Cardiac muscle cell (in vitro differentiated cells and primary cell): ENCODE results near the gene DTWD2. TPM values are rescaled to one million over a fixed set of nuclear protein-coding genes. Genes with fewer than 3 reads are reported as not detected.
"Not testable (repeated sequence)": the region's sequence is repeated elsewhere in the genome, so short reads cannot be mapped to it uniquely, and the experiment has no call there.

Experiments used
- DNase-seq, 2 donors: peaks; one replicate each; pipeline versions ENCODE4 v3.0.0 to v3.0.0-alpha.2; 2010 to 2017; ENCODE audit warnings: low read depth in 1 of 2, low spot score in 1 of 2
- H3K27ac ChIP-seq: fragments of 200-600 bp; sonication (generic); 2 replicates; pipeline ENCODE4 v1.5.1; 2016
- H3K27me3 ChIP-seq: fragments of 200-600 bp; sonication (generic); 2 replicates; pipeline ENCODE4 v1.6.0; 2016; ENCODE audit warnings: control low read depth
- H3K36me3 ChIP-seq: fragments of 200-600 bp; sonication (generic); 2 replicates; pipeline ENCODE4 v1.5.1; 2016; ENCODE audit warnings: control low read depth
- H3K4me1 ChIP-seq: fragments of 200-600 bp; sonication (generic); 2 replicates; pipeline ENCODE4 v1.8.1; 2017; ENCODE audit warnings: low read depth, mild to moderate bottlenecking, mixed run types
- H3K4me3 ChIP-seq: fragments of 200-600 bp; sonication (generic); 2 replicates; pipeline ENCODE4 v1.5.1; 2016; ENCODE audit warnings: mild to moderate bottlenecking
- H3K9me3 ChIP-seq: fragments of 200-600 bp; sonication (generic); 2 replicates; pipeline ENCODE4 v1.5.1; 2017; ENCODE audit warnings: low read depth, mild to moderate bottlenecking, control low read depth
- CTCF ChIP-seq: IDR thresholded peaks from 2 replicates; pipeline ENCODE4 v1.5.1; 2012; ENCODE audit warnings: low read depth, mild to moderate bottlenecking, low read length
- polyA plus RNA-seq: library from polyadenylated mRNA; unstranded; fragments of >200 nt; fragmentation: Nextera tagmentation; extraction: Ambion mirVana; gene quantifications from 2 replicates; pipeline ENCODE4 v1.2.1, GENCODE V29; 2016
- total RNA-seq: library from RNA; depleted of rRNA; stranded (reverse); fragments of >200 nt; gene quantifications from 2 replicates; pipeline ENCODE4 v1.2.3, GENCODE V29; 2016

The DTWD2 gene
- total and polyA plus RNA-seq, 2 experiments from 2014 or later: 6.5 to 30.7 TPM

DNA sequence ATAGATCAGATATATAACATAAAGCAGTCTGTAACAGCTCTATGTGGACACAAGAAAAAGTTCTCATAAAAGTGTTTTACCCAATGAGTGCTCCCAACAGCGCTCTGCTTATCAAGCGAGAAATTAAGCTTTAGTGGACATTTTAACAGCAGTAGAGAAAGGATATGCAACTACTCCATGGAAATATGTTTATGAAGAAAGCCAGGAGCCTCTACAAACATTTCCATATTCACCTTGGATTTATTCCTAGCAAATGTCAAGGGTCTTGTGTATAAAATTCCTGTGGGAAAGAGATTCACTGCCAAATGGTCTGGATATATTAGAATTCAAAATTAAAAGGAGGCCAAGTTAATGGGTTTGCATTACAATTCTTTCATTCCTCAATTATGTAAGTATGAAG lies 66.5 kb downstream of the DTWD2 start:
- H3K27ac ChIP-seq: no peak overlapping the region

DNA sequence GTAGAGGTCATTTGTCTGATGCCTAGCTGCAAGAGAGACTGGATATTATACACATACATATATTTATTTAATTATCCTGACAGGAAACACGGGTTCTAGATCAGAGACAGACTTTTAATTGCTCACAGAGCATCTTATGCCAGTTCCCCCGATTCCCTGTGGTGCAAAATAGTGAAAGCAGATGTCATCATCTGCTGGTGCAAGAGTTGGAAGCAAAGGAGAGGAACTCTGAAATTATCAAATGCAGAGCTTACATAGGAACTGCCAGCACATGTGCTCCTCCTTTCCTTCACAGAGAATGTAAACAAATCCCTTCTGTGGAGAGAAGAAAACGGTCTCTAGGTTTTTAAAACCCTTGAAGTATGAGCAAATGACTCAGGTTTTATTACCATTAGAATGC lies 69.3 kb downstream of the DTWD2 start:
- Histone ChIP-seq H3K36me3 (no peaks in the 10 kb centered on the region), H3K4me3 (no peak overlapping the region), H3K27ac (no peak overlapping the region), H3K4me1 (no peaks in the 10 kb centered on the region), H3K9me3 (no peaks in the 10 kb centered on the region), H3K27me3 (no peaks in the 10 kb centered on the region)
- no peak for TF ChIP-seq CTCF
- no peak for DNase-seq

More for the DNA sequence above, 66.5 kb downstream of the DTWD2 start:
- DNase-seq: no peak
- Histone ChIP-seq H3K4me3 (no peak overlapping the region), H3K9me3 (no peaks in the 10 kb centered on the region), H3K4me1 (no peaks in the 10 kb centered on the region), H3K27me3 (no peaks in the 10 kb centered on the region), H3K36me3 (no peaks in the 10 kb centered on the region)
- TF ChIP-seq CTCF: no peak

DNA sequence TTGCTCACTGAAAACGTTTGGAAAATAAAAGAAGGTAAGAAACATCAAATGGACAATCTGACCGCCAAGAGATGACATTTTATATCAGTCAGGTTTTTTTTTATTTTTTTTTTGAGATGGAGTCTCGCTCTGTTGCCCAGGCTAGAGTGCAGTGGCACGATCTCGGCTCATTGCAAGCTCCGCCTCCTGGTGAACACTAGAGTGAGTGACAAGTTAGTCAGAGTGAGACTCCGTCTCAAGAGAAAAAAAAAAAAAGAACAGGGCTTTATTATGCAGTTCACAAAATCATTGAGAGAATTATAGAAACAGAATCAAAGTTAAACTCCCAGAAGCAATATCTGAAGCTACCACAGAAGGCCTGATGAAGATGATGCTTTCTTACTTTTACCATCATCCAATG lies 70.1 kb downstream of the DTWD2 start:
- DNase-seq: no peak
- no peaks in the 10 kb centered on the region for H3K9me3 ChIP-seq
- no peak overlapping the region for H3K27ac ChIP-seq
- H3K36me3 ChIP-seq: no peaks in the 10 kb centered on the region
- no peak for TF ChIP-seq CTCF
- H3K4me3 ChIP-seq: no peak overlapping the region
- no peaks in the 10 kb centered on the region for H3K4me1 ChIP-seq
- no peaks in the 10 kb centered on the region for H3K27me3 ChIP-seq

DNA sequence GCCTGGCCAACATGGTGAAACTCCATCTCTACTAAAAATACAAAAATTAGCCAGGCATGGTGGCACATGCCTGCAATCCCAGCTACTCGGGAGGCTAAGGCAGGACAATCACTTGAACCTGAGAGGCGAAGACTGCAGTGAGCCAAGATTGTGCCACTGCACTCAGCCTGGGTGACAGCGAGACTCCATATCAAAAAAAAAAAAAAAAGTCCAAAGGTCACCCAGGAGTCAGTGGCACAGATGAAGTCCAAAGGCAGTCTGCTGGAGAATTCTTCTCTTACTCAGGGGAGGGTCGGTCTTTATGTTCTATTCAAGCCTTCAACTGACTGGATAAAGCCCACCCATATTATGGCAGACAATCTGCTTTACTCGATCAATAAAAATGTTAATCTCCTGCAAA lies 80.8 kb downstream of the DTWD2 start:
- not testable (repeated sequence) for DNase-seq, H3K36me3 ChIP-seq, H3K4me3 ChIP-seq, H3K9me3 ChIP-seq, H3K27me3 ChIP-seq, H3K27ac ChIP-seq, H3K4me1 ChIP-seq

GRCh38 chr5:118906947-118907346 lies 81.4 kb downstream of the DTWD2 start:
- Histone ChIP-seq H3K4me1 (no peaks in the 10 kb centered on the region), H3K27me3 (no peaks in the 10 kb centered on the region), H3K9me3 (no peaks in the 10 kb centered on the region), H3K4me3 (no peak overlapping the region), H3K36me3 (no peaks in the 10 kb centered on the region), H3K27ac (no peak overlapping the region)
- no peak for TF ChIP-seq CTCF
- DNase-seq: no peak

DNA sequence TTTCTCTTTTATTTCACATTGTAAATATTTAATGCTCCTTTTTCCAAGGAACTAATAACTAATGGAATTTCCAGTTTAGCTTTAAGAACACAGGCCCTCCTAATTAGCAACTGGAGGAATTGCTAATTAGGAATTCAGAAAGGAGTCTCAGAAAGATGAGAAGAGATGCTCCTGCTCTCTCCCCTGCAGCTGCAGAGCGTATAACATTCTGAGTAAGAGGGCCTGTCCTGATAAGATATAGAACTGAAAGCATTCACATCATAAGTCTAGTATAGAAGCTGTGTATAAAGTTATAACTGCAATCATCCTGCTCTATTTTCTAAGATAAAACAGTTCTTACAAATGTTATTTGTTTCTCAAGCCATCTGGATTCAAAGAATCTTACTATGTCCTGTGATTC lies 83.2 kb downstream of the DTWD2 start:
- no peaks in the 10 kb centered on the region for H3K36me3 ChIP-seq
- DNase-seq: no peak
- no peaks in the 10 kb centered on the region for H3K9me3 ChIP-seq
- H3K4me3 ChIP-seq: no peak overlapping the region
- no peaks in the 10 kb centered on the region for H3K27me3 ChIP-seq
- H3K27ac ChIP-seq: no peak overlapping the region
- TF ChIP-seq CTCF: no peak
- no peaks in the 10 kb centered on the region for H3K4me1 ChIP-seq
